Activated T-helper 2 cell treated with anti-CD3 and anti-CD28 coated beads, Interferon-gamma antibody, Interleukin-2, Interleukin-4, amounts not matched to agents 10 μg/mL and 5 μg/mL and 100 μg/mL, durations not matched to agents 14 hours and 24 hours and 36 hours (primary cell): ENCODE data around the gene KRTAP2-1. TPM values are rescaled to one million over a fixed set of nuclear protein-coding genes. Genes with fewer than 3 reads are reported as not detected.
"Not testable (repeated sequence)": the region's sequence is repeated elsewhere in the genome, so short reads cannot be mapped to it uniquely, and the experiment has no call there.

Experiments
- DNase-seq: peaks from one replicate; pipeline ENCODE4 v3.0.0; 2021; ENCODE audit warnings: low spot score
- H3K27ac Mint-ChIP-seq: one replicate; pipeline ENCODE4 v1.8.0; 2021; ENCODE audit warnings: mixed read lengths
- H3K27me3 Mint-ChIP-seq: one replicate; pipeline ENCODE4 v1.8.0; 2021; ENCODE audit warnings: low read depth, mixed read lengths
- H3K36me3 Mint-ChIP-seq: one replicate; pipeline ENCODE4 v1.8.0; 2021; ENCODE audit warnings: low read depth, mixed read lengths
- H3K4me1 Mint-ChIP-seq: one replicate; pipeline ENCODE4 v1.8.0; 2021; ENCODE audit warnings: low read depth, mixed read lengths
- H3K4me3 Mint-ChIP-seq: one replicate; pipeline ENCODE4 v1.8.0; 2021; ENCODE audit warnings: low read depth, mild to moderate bottlenecking, moderate library complexity, mixed read lengths
- H3K9me3 Mint-ChIP-seq: one replicate; pipeline ENCODE4 v1.8.0; 2021; ENCODE audit warnings: mixed read lengths
- intact Hi-C: fragments of 100-400 bp; cut with micrococcal nuclease; formaldehyde crosslinking; loops from one replicate; pipeline ENCODE4 v1.15.1; 2023
- total RNA-seq: library from RNA; stranded (reverse); gene quantifications from 2 replicates; pipeline ENCODE4 v1.2.3, GENCODE V29; 2022

KRTAP2-1 gene
- total RNA-seq, 1 donor from 2014 or later: not detected

DNA sequence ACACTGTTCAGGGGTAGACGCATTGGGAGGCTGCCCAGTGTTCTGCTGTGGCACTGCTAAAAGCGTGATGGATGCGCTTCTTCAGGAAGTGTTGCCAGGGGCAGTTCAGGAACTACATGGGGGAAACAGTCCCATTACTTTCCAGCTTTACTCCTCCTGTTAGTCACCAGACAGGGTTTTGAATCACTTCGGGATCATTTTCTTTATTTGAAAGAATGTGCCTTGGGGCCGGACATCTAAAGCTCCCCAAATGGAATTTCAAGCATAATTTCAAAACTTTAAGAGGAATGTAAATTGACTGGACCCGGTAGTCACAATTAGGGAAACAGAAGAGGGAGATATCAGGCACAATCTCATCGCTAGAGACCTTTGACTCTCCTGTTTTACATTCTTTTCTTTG lies 1.3 kb upstream of the KRTAP2-1 start:
- H3K4me3 Mint-ChIP-seq: no peak overlapping the region
- H3K36me3 Mint-ChIP-seq: no peaks in the 10 kb centered on the region
- intact Hi-C loops: no loop called here
- DNase-seq: no peak
- no peak overlapping the region for H3K27ac Mint-ChIP-seq
- peaks cover 8% of the 10 kb centered on the region for H3K27me3 Mint-ChIP-seq
- no peaks in the 10 kb centered on the region for H3K4me1 Mint-ChIP-seq
- H3K9me3 Mint-ChIP-seq: no peaks in the 10 kb centered on the region

DNA sequence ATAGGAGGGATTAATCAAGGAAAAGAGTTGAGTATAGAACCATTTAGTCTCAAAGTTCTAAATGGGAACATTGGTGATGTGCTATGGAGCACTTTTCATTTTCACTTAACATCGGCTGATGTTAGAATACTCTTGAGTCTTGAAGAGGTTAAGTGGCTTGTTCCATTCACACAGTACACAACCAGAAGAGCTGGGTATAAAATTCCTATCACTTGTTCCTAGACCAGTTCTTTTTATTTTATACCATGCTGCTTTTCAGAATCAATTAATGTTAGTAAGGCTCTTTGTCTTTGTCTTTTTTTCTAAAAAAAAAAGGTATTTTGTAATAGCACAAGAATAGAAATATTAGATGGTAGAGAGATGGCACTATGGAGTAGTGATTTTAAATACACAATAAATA lies 4.2 kb downstream of the KRTAP2-1 start:
- no peaks in the 10 kb centered on the region for H3K36me3 Mint-ChIP-seq
- H3K4me1 Mint-ChIP-seq: no peaks in the 10 kb centered on the region
- peaks cover 4% of the 10 kb centered on the region for H3K27me3 Mint-ChIP-seq
- no peak overlapping the region for H3K4me3 Mint-ChIP-seq
- intact Hi-C loops: no loop called here
- H3K27ac Mint-ChIP-seq: no peak overlapping the region
- no peaks in the 10 kb centered on the region for H3K9me3 Mint-ChIP-seq
- no peak for DNase-seq

DNA sequence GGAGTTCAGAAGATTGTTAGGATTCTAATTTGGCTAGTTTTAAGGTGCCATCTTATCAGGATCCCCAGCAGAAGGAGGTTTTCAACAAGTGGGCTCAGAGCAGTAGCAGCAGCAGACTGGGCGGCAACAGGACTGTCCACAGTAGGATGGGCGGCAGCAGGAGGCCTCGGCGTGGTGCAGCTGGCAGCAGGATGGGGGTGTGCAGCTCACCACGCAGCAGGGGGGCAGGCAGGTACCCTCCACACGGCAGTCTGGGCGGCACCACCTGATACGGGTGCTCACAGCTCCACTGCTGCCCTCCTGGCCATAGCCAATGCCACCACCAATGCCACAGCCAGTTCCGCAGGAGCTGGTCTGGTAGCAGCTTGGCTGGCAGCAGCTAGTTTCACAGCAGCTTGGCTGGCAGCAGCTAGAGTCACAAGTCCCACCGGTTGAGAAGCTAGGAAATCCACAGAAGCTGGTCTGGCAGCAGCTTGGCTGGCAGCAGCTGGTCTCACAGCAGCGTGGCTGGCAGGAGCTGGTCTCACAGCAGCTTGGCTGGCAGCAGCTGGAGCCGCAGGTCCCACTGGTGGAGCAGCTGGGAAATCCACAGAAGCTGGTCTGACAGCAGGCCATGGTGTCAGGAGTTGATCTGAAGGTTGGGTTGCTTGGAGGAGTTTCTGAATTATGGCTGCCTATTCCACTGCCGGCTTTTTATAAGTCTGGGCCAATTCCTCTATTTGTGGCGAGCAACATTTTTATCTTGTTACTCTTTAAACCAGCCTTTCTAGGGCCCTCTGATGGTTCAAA lies 6.1 kb downstream of the KRTAP2-1 start, which contains the start of gene KRTAP1-1:
Gene KRTAP1-1, minus strand, starts transcription at position 668 of the 789 bp plus-strand sequence. Its CDS starts 53 bp downstream, at position 615.
- H3K9me3 Mint-ChIP-seq, intact Hi-C loops, H3K4me1 Mint-ChIP-seq, DNase-seq, H3K36me3 Mint-ChIP-seq, H3K27ac Mint-ChIP-seq, H3K27me3 Mint-ChIP-seq, H3K4me3 Mint-ChIP-seq: not testable (repeated sequence)

GRCh38 chr17:41037853-41038350 lies 9.2 kb downstream of the KRTAP2-1 start:
- DNase-seq: no peak
- Mint-ChIP-seq H3K4me1 (no peaks in the 10 kb centered on the region), H3K27ac (no peak overlapping the region), H3K4me3 (no peak overlapping the region), H3K36me3 (no peaks in the 10 kb centered on the region), H3K9me3 (no peaks in the 10 kb centered on the region), H3K27me3 (peaks cover 6% of the 10 kb centered on the region)
- intact Hi-C loops: no loop called here

DNA sequence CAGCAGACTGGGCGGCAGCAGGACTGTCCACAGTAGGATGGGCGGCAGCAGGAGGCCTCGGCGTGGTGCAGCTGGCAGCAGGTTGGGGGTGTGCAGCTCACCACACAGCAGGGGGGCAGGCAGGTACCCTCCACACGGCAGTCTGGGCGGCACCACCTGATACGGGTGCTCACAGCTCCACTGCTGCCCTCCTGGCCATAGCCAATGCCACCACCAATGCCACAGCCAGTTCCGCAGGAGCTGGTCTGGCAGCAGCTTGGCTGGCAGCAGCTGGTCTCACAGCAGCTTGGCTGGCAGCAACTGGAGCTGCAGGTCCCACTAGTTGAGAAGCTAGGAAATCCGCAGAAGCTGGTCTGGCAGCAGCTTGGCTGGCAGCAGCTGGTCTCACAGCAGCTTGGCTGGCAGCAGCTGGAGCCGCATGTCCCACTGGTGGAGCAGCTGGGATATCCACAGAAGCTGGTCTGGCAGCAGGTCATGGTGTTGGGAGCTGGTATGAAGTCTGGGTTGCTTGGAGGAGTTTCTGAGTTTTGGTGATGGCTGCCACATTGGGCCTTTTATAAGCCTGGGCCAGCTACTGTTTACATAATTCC lies 12.7 kb downstream of the KRTAP2-1 start, which contains the start of gene KRTAP1-3:
Gene KRTAP1-3, minus strand, starts transcription at position 529 of the 590 bp plus-strand sequence. Its CDS starts 53 bp downstream, at position 476.
- H3K36me3 Mint-ChIP-seq, H3K4me3 Mint-ChIP-seq, intact Hi-C loops, H3K9me3 Mint-ChIP-seq, H3K27ac Mint-ChIP-seq, H3K4me1 Mint-ChIP-seq, DNase-seq: not testable (repeated sequence)
- peaks cover 14% of the 10 kb centered on the region for H3K27me3 Mint-ChIP-seq

- Mint-ChIP-seq H3K36me3 (no peaks in the 10 kb centered on the region), H3K4me1 (no peaks in the 10 kb centered on the region), H3K27ac (no peak within 1 kb of the TSS), H3K27me3 (peaks cover 11% of the 10 kb centered on the region), H3K9me3 (no peaks in the 10 kb centered on the region), H3K4me3 (no peak within 1 kb of the TSS)
- DNase-seq: no peak
- intact Hi-C loops: no loop called here
Measured at GRCh38 chr17:41029633-41030245, 17.4 kb downstream of the KRTAP2-1 start, which contains the start of gene KRTAP1-4. TSS of gene KRTAP1-4 (minus strand) at chr17:41030195. CDS start at chr17:41030078, 117 bp downstream.

DNA sequence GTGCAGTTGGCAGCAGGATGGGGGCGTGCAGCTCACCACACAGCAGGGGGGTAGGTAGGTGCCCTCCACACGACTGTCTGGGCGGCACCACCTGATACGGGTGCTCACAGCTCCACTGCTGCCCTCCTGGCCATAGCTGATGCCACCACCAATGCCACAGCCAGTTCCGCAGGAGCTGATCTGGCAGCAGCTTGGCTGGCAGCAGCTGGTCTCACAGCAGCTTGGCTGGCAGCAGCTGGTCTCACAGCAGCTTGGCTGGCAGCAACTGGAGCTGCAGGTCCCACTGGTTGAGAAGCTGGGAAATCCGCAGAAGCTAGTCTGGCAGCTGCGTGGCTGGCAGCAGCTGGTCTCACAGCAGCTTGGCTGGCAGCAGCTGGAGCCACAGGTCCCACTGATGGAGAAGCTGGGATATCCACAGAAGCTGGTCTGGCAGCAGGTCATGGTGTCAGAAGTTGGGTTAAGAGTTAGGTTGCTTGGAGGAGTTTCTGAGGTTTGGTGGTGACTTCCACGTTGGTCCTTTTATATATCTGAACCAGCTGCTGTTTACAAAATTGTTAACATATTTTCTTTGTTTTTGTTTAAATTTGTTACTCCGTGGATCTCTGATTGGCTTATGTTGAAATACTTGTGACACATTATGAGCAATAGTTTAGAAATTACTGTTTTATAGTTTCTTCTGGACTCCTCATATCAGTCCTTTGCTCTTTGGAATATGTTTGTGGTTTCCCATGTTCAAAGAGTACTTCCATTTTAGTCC lies 20.2 kb downstream of the KRTAP2-1 start, which contains the start of gene KRTAP1-5:
Gene KRTAP1-5, minus strand, starts transcription at position 494 of the 757 bp plus-strand sequence. Its CDS starts 53 bp downstream, at position 441.
- H3K4me3 Mint-ChIP-seq: no peak within 1 kb of the TSS
- H3K27me3 Mint-ChIP-seq: peaks cover 15% of the 10 kb centered on the region
- no peak for DNase-seq
- H3K9me3 Mint-ChIP-seq: no peaks in the 10 kb centered on the region
- intact Hi-C loops: no loop called here
- no peak within 1 kb of the TSS for H3K27ac Mint-ChIP-seq
- no peaks in the 10 kb centered on the region for H3K36me3 Mint-ChIP-seq
- H3K4me1 Mint-ChIP-seq: no peaks in the 10 kb centered on the region

- Mint-ChIP-seq H3K27me3 (peaks cover 8% of the 10 kb centered on the region), H3K36me3 (no peaks in the 10 kb centered on the region), H3K4me1 (no peaks in the 10 kb centered on the region), H3K9me3 (no peaks in the 10 kb centered on the region), H3K4me3 (no peak overlapping the region), H3K27ac (no peak overlapping the region)
- intact Hi-C loops: no loop called here
- no peak for DNase-seq
Measured at GRCh38 chr17:41024697-41025096, 22.4 kb downstream of the KRTAP2-1 start.

DNA sequence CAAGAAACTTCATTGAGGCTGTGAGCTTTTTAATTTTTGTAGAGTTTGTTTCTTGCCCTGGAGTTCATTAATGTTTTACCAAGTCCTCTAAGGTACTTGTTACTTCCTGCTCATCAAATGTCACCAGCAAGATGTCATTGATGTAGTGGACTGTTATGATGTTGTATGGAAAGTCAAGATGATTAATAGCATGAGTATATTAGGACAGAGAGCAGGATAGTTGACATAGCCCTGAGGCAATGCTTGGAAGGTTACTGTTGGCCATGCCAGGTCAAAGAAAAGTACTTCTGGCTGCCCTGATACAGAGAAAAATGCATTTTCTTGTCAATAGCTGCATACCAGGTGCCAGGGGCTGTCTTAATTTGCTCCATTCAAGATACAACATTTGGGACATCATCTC lies 26.8 kb downstream of the KRTAP2-1 start:
- intact Hi-C loops: no loop called here
- Mint-ChIP-seq H3K36me3 (no peaks in the 10 kb centered on the region), H3K27ac (no peak overlapping the region), H3K27me3 (peaks cover 10% of the 10 kb centered on the region), H3K9me3 (no peaks in the 10 kb centered on the region), H3K4me3 (no peak overlapping the region), H3K4me1 (no peaks in the 10 kb centered on the region)
- no peak for DNase-seq

DNA sequence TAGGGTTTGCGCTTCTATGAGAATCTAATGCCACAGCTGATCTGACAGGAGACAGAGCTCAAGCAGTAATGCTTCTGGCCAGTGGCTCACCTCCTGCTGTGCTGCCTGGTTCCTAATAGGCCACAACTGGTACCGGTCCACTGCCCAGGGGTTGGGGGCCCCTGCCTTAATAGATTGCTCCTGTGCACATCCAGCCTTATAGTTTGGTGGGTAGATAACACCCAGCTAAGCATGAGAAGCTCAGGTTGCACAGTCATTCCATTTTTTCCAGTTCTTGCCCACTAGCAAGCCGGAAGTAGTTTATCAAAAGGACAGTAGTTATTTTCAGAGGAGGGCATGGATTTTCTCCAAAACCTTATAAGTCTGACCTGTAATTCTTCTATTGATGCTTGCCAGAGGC lies 27.7 kb downstream of the KRTAP2-1 start:
- intact Hi-C loops: no loop called here
- no peaks in the 10 kb centered on the region for H3K36me3 Mint-ChIP-seq
- no peak for DNase-seq
- H3K4me1 Mint-ChIP-seq: no peaks in the 10 kb centered on the region
- H3K4me3 Mint-ChIP-seq: no peak overlapping the region
- H3K27me3 Mint-ChIP-seq: peaks cover 10% of the 10 kb centered on the region
- no peak overlapping the region for H3K27ac Mint-ChIP-seq
- no peaks in the 10 kb centered on the region for H3K9me3 Mint-ChIP-seq

- Mint-ChIP-seq H3K27me3 (peaks cover 10% of the 10 kb centered on the region), H3K9me3 (no peaks in the 10 kb centered on the region), H3K4me3 (no peak overlapping the region), H3K4me1 (no peaks in the 10 kb centered on the region), H3K36me3 (no peaks in the 10 kb centered on the region), H3K27ac (no peak overlapping the region)
- intact Hi-C loops: no loop called here
- no peak for DNase-seq
Measured at GRCh38 chr17:41018541-41018940, 28.6 kb downstream of the KRTAP2-1 start.

- Mint-ChIP-seq H3K9me3 (no peaks in the 10 kb centered on the region), H3K4me3 (no peak overlapping the region), H3K27ac (no peak overlapping the region), H3K27me3 (peaks cover 12% of the 10 kb centered on the region), H3K4me1 (no peaks in the 10 kb centered on the region), H3K36me3 (no peaks in the 10 kb centered on the region)
- intact Hi-C loops: no loop called here
- no peak for DNase-seq
Measured at GRCh38 chr17:41016578-41017215, 30.4 kb downstream of the KRTAP2-1 start.
